Peyer's patch (tissue), 4 donors: ENCODE data around the gene INF2.
A peak's percentile ranks its signal among the peaks of the same experiment; 100 is the strongest.

Experiments used
- POLR2A ChIP-seq, 2 donors: fragments of 450-650 bp; IDR thresholded peaks; one replicate each; pipeline ENCODE4 v1.5.1; 2017; ENCODE audit warnings: antibody characterized with exemption in 2 of 2, mild to moderate bottlenecking in 2 of 2, moderate library complexity in 2 of 2
- TF ChIP-seq, protein P1 (sequence below), 6 experiments: fragments of 450-650 bp in 4 of 6; fragments of 200-600 bp in 2 of 6; sonication (generic) in 1 of 6; IDR thresholded peaks; one replicate each; pipeline ENCODE4 v1.5.1; 2017 to 2019; ENCODE audit warnings: antibody characterized with exemption in 6 of 6, mild to moderate bottlenecking in 3 of 6, moderate library complexity in 1 of 6

DNA sequence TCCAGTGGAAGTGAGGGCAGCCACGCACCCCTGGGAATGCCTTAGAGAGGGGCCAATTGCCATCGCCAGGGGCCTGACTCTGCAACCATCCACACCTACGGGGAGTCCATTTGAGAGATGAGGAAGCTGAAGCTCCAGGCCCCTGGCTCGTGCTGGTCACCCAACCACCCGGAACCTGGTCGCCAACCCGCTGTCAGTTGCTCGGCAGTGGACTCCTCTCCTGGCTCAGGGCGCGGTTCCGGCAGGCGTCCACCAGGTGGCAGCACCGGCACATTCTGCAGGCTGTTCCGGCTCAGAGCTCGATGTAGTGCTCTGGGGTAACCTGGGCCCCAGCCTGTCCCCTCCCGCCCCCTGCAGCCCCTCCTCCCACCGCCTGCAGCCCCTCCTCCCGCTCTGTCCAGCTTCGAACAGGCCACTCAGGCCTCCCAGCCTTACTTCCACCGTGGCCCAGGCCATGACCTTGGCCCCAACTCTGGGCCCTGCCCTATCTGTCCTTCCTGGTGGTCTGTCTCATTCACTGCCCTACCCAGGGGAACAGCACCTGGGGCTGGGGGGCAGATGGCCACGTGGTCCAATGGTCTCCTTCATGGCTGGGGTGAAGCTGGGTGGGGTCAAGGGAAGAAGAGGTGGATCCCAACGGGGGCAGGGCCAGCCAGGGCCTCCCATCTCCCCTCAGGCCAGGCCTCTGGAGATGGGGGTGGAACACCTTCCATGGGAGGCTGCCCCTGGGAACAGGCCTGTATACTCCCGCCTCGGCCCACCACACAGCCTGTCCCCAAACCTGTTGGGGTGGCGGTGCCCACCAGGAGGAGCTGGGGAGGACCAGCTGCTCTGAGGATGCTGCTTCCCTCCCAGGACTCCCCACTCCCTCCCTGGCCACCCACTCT is 79.3 kb downstream of the INF2 start:
- TF ChIP-seq POLR2A (IDR thresholded peaks at IDR 0.05) = no peak
- TF ChIP-seq, protein P1, sequence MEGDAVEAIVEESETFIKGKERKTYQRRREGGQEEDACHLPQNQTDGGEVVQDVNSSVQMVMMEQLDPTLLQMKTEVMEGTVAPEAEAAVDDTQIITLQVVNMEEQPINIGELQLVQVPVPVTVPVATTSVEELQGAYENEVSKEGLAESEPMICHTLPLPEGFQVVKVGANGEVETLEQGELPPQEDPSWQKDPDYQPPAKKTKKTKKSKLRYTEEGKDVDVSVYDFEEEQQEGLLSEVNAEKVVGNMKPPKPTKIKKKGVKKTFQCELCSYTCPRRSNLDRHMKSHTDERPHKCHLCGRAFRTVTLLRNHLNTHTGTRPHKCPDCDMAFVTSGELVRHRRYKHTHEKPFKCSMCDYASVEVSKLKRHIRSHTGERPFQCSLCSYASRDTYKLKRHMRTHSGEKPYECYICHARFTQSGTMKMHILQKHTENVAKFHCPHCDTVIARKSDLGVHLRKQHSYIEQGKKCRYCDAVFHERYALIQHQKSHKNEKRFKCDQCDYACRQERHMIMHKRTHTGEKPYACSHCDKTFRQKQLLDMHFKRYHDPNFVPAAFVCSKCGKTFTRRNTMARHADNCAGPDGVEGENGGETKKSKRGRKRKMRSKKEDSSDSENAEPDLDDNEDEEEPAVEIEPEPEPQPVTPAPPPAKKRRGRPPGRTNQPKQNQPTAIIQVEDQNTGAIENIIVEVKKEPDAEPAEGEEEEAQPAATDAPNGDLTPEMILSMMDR (IDR thresholded peaks at IDR 0.05) = peak; percentile 88 to 98 (median 91)
